ENCODE results near the gene DACH1.

Gene DACH1

DNA sequence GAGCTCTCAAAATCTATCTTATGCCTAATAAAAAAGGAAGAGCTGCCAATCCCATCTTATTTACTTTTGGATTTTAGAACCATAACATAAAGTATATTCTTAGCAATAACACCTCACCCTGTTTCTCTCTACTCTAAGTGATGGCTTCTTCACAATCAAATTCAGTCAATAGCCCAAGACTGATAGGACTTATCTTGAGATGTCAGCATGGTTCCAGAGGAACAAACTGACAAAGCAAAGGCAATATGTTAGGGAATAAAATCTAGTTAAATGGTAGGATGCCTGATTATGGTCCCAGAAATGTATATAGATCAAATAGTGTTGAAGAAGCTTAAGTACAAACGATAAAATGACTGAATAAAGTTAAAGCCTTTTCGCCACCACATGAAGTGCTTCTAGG lies 36.3 kb downstream of the DACH1 start:
- no peak overlapping the region for H3K4me3 ChIP-seq (ENCODE audit: low read depth, low read length)
- no peak for DNase-seq (ENCODE audit: low read depth)
- TF ChIP-seq, protein P1, sequence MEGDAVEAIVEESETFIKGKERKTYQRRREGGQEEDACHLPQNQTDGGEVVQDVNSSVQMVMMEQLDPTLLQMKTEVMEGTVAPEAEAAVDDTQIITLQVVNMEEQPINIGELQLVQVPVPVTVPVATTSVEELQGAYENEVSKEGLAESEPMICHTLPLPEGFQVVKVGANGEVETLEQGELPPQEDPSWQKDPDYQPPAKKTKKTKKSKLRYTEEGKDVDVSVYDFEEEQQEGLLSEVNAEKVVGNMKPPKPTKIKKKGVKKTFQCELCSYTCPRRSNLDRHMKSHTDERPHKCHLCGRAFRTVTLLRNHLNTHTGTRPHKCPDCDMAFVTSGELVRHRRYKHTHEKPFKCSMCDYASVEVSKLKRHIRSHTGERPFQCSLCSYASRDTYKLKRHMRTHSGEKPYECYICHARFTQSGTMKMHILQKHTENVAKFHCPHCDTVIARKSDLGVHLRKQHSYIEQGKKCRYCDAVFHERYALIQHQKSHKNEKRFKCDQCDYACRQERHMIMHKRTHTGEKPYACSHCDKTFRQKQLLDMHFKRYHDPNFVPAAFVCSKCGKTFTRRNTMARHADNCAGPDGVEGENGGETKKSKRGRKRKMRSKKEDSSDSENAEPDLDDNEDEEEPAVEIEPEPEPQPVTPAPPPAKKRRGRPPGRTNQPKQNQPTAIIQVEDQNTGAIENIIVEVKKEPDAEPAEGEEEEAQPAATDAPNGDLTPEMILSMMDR (IDR thresholded peaks at IDR 0.05; ENCODE audit: insufficient read depth, low read depth, low read length, missing control alignments), result no peak

DNA sequence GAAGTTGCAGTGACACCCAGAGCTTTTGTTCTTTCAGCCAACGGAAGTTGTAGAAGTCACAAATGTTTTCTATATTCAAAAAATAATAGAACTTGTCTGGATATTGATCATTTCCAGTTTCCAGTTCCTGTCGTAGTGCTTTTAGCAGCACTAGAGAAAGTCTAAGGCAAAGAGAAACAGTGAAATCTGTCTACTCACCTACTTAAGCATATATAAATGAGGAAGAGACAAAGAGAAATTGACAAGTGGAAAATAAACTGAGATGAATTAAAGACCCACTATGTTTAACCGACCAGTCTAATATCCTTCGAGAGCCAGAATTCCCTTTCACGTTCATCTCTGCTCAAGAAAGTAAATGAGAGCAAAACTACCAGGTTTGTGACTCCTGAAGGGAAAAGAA lies 36.7 kb downstream of the DACH1 start:
- no peak for DNase-seq (ENCODE audit: low read depth)
- TF ChIP-seq, protein P1 (IDR thresholded peaks at IDR 0.05; ENCODE audit: insufficient read depth, low read depth, low read length, missing control alignments), result no peak

DNA sequence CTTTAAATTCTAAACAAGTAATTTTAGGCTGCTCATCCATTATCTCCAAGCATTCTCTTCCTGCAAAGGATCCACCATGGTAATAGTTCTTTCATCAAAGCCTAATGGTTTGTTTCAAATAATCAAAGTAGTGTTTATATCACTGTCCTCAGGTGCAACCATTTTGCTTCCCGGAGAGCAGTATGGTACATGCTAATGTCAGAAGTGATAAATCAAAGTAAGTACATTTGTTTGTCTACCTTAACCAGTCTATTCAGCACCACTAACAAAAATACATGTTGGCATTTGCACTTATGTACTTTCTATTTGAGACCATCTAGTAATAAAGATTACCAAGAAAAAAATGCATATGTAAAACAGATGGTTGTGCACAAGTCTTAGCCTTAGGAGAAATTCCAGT lies 37.5 kb downstream of the DACH1 start:
- no peak overlapping the region for H3K4me3 ChIP-seq (ENCODE audit: low read depth, low read length)
- TF ChIP-seq, protein P1 (IDR thresholded peaks at IDR 0.05; ENCODE audit: insufficient read depth, low read depth, low read length, missing control alignments), result no peak
- no peak for DNase-seq (ENCODE audit: low read depth)

More for the DNA sequence above, 36.7 kb downstream of the DACH1 start:
- H3K4me3 ChIP-seq (ENCODE audit: low read depth, low read length), result no peak overlapping the region

DNA sequence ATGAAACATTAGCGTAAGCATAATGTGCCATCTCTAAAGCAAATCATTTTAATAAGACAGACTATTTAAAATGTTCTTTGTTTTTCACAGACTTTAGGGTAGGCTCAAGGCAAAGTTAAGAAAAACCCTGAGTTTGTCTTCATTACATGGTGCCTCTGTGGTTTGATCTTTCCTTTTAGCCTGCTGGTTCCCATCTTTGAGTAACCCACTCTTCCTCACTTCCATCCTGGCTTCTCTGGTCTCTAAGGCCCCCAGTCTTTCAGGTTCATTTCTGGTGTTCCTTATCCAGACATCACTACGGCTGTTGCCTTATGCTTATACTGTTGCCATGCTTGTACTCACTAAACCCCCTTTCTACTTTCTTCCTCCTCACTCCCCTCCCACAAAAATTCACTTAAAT lies 38.4 kb downstream of the DACH1 start:
- no peak overlapping the region for H3K4me3 ChIP-seq (ENCODE audit: low read depth, low read length)
- TF ChIP-seq, protein P1 (IDR thresholded peaks at IDR 0.05; ENCODE audit: insufficient read depth, low read depth, low read length, missing control alignments), result no peak
- DNase-seq (ENCODE audit: low read depth), result no peak

DNA sequence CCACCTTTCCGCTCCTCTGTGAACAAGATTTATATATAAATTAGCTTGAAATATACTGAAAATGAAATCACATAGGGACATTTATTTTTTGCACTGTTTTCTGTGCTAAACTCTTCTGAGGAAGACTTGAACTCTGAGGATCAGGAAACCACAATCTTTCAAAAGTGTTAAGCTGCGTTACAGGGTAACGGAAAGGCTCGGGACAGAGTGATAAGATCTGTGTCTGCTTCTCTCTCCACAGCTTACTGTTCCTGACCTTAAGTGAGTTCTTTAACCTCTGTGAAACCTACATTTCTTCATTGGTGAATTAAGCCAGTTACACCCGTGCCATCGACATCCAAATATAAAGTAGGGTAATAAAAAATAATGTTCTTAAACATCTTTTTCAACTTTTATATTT lies 38.9 kb downstream of the DACH1 start:
- DNase-seq (ENCODE audit: low read depth), result no peak
- no peak overlapping the region for H3K4me3 ChIP-seq (ENCODE audit: low read depth, low read length)
- TF ChIP-seq, protein P1 (IDR thresholded peaks at IDR 0.05; ENCODE audit: insufficient read depth, low read depth, low read length, missing control alignments), result no peak

DNA sequence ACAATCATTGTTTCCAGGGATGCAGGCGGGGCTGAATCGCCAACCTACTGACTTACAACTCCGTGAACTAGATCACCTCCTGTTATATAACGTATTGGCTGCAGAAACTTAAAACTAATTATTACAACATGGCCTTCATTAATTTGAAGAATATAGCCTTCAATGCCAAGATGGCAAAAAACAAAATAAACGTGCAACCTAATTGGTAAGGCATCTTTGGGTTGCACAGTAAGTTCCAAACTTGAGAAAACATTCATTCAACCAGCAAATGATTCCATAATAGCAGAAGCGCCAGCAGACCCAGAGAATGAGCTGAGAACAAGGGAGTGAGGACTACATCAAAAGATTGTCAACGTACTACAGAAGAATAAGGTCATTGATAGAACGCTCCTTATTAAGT lies 39.8 kb downstream of the DACH1 start:
- TF ChIP-seq, protein P1 (IDR thresholded peaks at IDR 0.05; ENCODE audit: insufficient read depth, low read depth, low read length, missing control alignments), result no peak
- H3K4me3 ChIP-seq (ENCODE audit: low read depth, low read length), result no peak overlapping the region
- DNase-seq (ENCODE audit: low read depth), result no peak

DNA sequence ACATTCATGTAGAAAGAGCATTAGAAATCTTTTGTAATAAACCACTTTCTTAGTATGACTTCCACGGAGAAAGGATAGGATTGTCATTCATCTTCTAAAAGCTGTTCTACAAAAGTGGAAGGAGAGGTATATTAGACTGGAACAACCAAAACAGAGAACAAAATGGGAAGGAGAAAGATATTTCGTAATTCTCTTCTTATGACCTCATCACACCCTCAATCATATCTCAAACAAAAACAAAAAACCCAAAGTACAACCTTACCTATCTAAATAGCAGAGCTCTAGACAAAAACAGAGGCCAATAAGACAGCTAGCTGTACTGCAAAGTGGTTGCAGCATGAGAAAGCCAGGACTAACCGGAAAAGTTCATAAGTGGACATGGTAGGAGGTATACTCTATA lies 46.3 kb downstream of the DACH1 start:
- DNase-seq (ENCODE audit: low read depth), result no peak
- TF ChIP-seq, protein P1 (IDR thresholded peaks at IDR 0.05; ENCODE audit: insufficient read depth, low read depth, low read length, missing control alignments), result no peak
- no peak overlapping the region for H3K4me3 ChIP-seq (ENCODE audit: low read depth, low read length)
